GM12874 (cell line): ENCODE data around the gene MAST4.

Experiments
- CTCF ChIP-seq: IDR thresholded peaks from 2 replicates; pipeline ENCODE4 v1.5.1; 2011; ENCODE audit warnings: low read depth, mild to moderate bottlenecking, control low read depth, low read length, moderate library complexity; ENCODE audit not compliant: insufficient read depth

The MAST4 gene

DNA sequence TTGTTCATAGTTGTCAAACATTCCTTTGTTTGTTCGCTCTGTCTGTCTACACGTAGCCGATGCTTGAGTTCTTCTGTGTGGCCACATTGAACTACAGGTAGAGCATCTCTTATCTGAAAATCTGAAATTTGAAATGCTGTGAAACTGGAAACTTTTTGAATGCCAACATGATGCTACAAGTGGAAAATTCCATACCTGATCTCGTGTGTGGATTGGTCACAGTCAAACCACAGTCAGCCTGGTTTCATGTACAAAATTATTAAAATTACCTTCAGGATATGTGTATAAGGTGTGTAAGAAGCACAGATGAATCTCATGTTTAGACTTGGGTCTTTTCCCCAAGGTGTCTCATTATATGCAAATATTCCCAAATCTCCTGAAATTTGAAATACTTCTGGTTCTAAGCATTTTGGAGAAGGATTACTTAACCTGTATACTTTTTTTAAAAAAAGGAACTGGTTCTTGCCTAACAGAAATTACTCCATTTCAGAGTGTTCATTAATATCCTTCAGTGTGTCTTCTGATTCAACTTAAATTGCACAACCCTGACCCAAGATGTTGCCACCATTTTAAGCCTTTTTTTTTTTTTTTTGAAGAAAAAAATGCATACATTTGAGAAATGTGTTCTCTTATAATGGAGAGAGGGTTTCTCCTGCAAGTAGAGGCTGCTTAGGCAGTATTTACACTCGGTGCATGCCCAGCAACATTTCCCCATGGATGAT is 254.3 kb downstream of the MAST4 start:
- TF ChIP-seq CTCF: no peak

GRCh38 chr5:66851306-66851705 is 255.1 kb downstream of the MAST4 start:
- TF ChIP-seq CTCF: no peak

DNA sequence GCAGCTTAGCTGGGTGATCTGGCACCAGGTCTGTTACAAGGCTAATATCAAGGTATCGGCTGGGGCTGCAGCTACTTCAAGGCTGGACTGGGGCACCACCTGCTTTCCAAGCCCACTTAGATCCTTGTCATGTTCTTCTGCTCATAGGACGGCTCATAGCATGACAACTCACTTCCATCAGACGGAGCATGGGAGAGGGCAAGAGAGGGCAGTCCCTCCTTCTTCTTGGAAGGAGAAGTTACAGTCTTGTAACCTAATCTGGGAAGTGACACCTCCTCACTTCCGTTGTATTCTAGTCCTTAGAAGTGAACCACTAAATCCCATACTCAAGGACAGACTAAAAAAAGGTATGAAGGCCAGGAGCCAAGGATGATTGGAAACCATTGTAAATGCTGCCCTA is 258.2 kb downstream of the MAST4 start:
- TF ChIP-seq CTCF: no peak

DNA sequence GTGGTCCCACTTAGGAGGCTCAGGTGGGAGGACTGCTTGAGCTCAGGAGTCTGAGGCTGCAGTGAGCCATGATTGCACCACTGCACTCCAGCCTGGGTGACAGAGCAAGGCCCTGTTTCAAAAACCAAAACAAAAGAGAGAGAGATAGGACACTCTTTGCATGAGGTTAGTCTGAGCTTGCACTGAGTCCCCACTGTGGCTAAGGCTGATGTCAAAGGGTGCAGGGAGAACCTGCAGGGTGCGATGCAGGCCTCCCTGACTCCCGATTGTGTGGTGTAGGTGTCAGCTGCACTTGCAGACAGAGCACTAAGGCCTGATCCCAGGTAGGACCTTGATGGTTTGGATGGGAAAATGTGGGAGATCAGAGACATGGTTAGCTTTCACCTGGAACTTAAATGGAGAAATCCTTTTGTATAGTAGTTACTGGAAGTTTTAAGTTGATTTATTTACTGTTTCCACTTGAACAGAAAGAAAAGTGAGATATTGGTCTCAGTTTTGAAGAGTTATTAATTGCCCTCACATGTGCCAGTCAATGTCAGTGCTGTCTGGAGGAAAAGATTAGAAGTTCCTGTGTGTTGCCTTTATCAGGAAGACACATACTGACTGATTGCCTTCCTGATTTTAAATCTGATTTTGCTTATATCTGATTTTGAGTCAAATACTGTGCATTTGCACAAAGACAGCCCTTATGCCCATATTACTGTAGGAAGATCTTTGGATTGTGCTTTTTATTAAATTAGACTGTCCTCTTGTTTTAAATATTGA is 260.0 kb downstream of the MAST4 start:
- no peak for TF ChIP-seq CTCF

GRCh38 chr5:66859526-66859925 is 263.3 kb downstream of the MAST4 start:
- no peak for TF ChIP-seq CTCF

GRCh38 chr5:66860199-66860975 is 264.2 kb downstream of the MAST4 start:
- TF ChIP-seq CTCF: no peak

GRCh38 chr5:66861402-66861801 is 265.2 kb downstream of the MAST4 start:
- TF ChIP-seq CTCF: no peak
